COLO668 (cell line): ENCODE data around the gene IL23A.
A peak's percentile ranks its signal among the peaks of the same experiment; 100 is the strongest.

Experiments
- DNase-seq: peaks from one replicate; lab custom pipeline; 2025; ENCODE audit not compliant: unreplicated experiment; lab: John Stamatoyannopoulos, UW

Gene IL23A

DNA sequence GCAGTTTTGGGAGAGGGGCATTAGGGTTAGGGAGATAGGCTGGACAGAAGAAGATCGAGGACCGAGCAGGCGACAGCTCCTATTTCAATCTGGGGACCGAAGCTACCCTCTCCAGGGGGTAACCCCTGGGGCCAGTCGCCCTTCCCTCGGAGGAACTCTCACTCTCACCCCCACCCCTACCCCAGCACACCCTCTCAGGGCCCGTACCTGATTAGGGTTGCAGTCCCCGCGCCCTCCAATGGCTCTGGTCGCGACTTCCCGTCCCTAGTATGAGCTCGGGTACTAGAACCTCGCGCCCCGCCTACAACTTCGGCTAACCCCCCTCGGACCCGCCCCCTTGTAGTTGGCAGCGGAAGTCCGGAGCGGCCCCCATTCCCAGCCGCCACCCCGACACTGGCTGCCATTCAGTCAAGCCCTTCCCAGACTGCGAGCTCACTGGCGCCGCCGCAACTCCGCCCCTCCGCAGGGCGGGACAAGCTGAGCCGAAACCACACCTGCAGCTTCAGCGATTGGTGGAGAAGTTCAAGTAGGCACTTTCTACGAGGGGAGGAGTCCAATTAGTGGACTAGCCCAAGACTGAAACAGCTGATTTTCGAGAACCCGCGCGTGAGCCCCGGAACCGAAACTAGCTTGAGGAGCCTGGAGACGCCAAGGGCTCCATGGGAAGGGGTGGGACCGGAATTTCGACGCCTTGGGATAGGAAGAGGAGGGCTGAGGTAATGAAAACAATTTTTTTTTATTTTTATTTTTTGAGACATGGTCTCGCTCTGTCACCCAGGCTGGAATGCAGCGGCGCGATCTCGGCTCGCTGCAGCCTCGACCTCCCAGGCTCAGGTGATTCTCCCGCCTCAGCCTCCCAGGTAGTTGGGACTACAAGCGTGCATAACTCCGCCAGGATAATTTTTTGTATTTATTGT is 21.4 kb downstream of the IL23A start, which contains the start of gene STAT2:
TSS of gene STAT2 (minus strand) at position 257 of the 917 bp plus-strand sequence. CDS start 3,536 bp downstream, outside the sequence.
- DNase-seq, result peak; percentile 93

GRCh38 chr12:56361487-56362129 is 22.9 kb downstream of the IL23A start:
- DNase-seq, result no peak

GRCh38 chr12:56362130-56363059 is 23.7 kb downstream of the IL23A start, which contains the start of gene APOF:
Gene APOF, minus strand, starts transcription at chr12:56362857. Its CDS starts 112 bp downstream, at chr12:56362745.
- no peak for DNase-seq

DNA sequence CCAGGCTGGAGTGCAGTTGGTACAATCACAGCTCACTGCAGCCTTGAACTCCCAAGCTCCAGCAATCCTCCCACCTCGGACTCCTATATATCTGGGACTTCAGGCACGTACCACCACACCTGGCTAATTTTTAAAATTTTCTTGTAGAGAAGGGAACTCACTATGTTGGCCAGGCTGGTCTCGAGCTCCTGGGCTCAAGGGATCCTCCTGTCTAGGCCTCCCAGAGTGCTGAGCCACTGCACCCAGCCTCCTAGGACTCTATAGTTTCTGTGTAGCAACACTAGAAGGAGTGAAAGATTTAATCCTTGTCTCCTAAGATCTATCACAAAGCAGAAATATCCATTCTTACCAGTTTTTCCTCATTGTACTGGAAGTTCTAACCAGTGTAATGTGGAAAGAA is 28.3 kb downstream of the IL23A start:
- no peak for DNase-seq

GRCh38 chr12:56373515-56373914 is 34.8 kb downstream of the IL23A start:
- DNase-seq, result no peak

DNA sequence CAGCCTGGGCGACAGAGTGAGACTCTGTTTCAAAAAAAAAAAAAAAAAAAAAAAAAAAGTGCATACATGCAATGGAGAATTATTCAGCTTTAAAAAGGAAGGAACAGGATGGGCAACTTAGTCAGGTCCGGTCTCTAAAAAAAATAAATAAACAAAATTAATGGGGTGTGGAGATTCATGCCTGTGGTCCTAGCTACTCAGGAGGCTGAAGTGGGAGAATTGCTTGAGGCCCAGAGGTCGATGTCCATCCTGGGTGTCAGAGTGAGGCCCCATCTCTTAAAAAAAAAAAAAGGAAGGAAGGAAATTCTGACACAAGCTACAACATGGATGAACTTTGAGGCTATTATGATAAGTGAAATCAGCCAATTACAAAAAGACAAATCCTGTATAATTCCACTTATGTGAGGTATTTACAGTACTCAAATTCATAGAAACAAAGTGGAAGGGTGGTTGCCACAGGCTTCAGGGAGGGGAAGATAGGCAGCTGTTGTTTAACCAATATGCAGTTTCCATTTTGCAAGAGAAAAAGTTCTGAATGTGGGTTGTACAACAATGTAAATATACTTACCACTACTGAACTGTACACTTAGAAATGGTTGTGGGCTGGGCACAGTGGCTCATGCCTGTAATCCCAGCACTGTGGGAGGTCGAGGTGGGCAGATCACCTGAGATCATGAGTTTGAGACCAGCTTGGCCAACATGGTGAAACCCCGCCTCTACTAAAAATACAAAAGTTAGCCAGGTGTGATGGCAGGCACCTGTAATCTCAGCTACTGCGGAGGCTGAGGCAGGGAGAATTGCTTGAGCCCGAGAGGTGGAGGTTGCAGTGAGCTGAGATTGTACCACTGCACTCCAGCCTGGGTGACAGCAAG is 36.3 kb downstream of the IL23A start:
- DNase-seq, result no peak

GRCh38 chr12:56375598-56376434 is 37.1 kb downstream of the IL23A start:
- no peak for DNase-seq

- DNase-seq, result no peak
Measured at GRCh38 chr12:56377310-56377988, 38.8 kb downstream of the IL23A start.

DNA sequence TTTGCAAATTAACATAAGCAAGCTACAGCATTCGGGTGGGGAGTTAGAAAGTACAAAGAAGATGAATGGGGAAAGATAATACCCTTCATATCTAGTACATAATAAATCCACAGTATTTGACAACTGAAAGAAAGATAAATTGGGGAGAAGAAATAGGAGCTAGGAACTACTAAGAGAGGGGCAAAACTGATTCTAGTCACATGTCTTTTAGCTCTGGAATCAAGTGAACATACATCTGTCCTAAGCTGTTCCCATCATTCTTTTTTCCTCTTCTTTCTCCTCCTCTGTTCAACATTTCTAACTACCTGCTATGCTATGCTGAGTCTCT is 39.3 kb downstream of the IL23A start:
- no peak for DNase-seq

DNA sequence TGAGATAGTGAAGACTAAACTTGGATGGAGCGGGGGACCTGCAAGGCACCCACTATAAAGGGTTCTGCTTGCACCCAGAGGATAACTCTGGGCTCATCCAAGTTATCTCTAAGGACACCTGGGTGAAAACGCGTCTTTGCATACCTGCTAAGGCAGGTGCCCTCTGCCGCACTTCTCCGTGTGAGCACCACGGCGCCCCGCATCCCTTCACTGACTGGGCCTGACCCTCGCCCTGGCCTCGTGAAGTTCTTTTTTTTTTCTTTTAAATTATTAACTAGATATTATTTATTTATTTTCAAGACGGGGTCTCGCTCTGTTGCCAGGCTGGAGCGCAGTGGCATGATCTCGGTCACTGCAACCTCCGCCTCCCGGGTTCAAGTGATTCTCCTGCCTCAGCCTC is 43.9 kb downstream of the IL23A start:
- no peak for DNase-seq

GRCh38 chr12:56385873-56386272 is 47.2 kb downstream of the IL23A start:
- DNase-seq, result peak; percentile 53

GRCh38 chr12:56387152-56387736 is 48.6 kb downstream of the IL23A start:
- no peak for DNase-seq

- DNase-seq, result no peak
Measured at GRCh38 chr12:56389412-56389811, 50.7 kb downstream of the IL23A start.
